Measurements from ENCODE around the gene EP400.

DNA sequence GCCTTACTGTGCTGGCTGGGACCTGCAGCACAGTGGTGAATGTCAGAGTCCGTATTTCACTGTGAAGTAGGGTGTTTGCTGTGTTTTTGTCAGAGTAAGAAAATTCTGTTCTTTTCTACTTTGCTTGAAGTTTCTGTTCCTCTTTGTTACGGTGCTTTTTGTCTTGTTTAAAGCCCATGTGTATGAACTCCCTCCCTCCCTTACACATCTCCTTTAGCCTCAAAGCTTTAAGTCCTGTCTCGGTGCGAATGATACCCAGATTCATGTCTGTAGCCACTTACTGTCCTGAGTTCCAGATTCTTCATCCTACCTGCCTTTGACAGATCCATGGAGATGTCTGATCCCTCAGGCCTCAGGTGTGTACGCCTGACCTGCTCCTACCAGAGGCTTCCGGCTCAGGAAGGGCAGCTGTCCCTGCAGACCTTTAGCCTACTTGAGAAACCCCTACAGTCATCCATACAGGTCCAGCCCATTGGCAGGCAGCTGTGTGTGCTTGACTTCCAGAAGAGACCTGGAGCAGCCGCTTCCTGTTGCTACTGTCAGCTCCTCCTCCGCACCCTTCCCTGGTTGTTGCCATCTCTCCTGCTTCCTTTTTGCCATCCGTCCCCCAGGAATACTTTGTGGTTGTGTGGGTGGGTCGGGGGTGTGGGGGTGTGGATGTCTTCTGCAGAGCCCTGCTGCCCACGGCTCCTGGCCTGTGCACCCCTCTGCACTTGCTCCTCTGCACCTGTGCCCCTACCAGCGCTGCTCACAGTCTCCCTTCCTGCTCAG, 121.5 kb downstream of the EP400 start:
- no peak for TF ChIP-seq POLR2A (IDR thresholded peaks at IDR 0.05)
- TF ChIP-seq, protein P1, sequence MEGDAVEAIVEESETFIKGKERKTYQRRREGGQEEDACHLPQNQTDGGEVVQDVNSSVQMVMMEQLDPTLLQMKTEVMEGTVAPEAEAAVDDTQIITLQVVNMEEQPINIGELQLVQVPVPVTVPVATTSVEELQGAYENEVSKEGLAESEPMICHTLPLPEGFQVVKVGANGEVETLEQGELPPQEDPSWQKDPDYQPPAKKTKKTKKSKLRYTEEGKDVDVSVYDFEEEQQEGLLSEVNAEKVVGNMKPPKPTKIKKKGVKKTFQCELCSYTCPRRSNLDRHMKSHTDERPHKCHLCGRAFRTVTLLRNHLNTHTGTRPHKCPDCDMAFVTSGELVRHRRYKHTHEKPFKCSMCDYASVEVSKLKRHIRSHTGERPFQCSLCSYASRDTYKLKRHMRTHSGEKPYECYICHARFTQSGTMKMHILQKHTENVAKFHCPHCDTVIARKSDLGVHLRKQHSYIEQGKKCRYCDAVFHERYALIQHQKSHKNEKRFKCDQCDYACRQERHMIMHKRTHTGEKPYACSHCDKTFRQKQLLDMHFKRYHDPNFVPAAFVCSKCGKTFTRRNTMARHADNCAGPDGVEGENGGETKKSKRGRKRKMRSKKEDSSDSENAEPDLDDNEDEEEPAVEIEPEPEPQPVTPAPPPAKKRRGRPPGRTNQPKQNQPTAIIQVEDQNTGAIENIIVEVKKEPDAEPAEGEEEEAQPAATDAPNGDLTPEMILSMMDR (IDR thresholded peaks at IDR 0.05): no peak
- no peak for TF ChIP-seq POLR2AphosphoS5 (IDR thresholded peaks at IDR 0.05)
- no peak for TF ChIP-seq EP300 (IDR thresholded peaks at IDR 0.05)
